IMR-90 (cell line): ENCODE results near the gene DENND1B. TPM values are rescaled to one million over a fixed set of nuclear protein-coding genes. Genes with fewer than 3 reads are reported as not detected.

ENCODE experiments used
- ATAC-seq: fragments of 200-7000 bp; cut with Tn5 transposase; 2 replicates; pipeline ENCODE4 v1.9.1; 2020; ENCODE audit warnings: low read depth, mild to moderate bottlenecking, moderate library complexity
- BruUV-seq: library from RNA; stranded (reverse); fragments of 400-500 nt; replicated peaks from 2 replicates; lab custom pipeline; 2021; lab: Mats Ljungman, UMichigan
- CTCF ChIA-PET: fragments of 300-600 bp; formaldehyde crosslinking; extraction: SDS; loops from one replicate; lab custom pipeline; 2021; ENCODE audit warnings: antibody characterized with exemption; lab: Yijun Ruan, JAX
- POLR2A ChIA-PET: fragments of 300-600 bp; sonication (Branson Sonifier 250); formaldehyde crosslinking; loops from one replicate; lab custom pipeline; 2022; ENCODE audit warnings: antibody characterized with exemption; ENCODE audit not compliant: unreplicated experiment; lab: Charles Lee
- DNase-seq: peaks from one replicate; pipeline ENCODE4 v3.0.0; 2013
- H2AFZ ChIP-seq: replicated peaks from 2 replicates; pipeline ENCODE3; 2013; ENCODE audit warnings: low read length, mild to moderate bottlenecking; ENCODE audit not compliant: poor library complexity
- H2AK5ac ChIP-seq: 2 replicates; pipeline ENCODE4 v1.6.1; 2013; ENCODE audit warnings: low read depth, low read length, inconsistent platforms
- H2AK9ac ChIP-seq: replicated peaks from 2 replicates; pipeline ENCODE3; 2013; ENCODE audit warnings: mild to moderate bottlenecking, low read depth, low read length, moderate library complexity; ENCODE audit not compliant: poor library complexity
- H2BK120ac ChIP-seq: 2 replicates; pipeline ENCODE4 v1.6.1; 2013; ENCODE audit warnings: low read depth, low read length, inconsistent platforms
- H2BK15ac ChIP-seq: 3 replicates; pipeline ENCODE4 v1.6.1; 2013; ENCODE audit warnings: low read depth, low read length, inconsistent platforms
- H2BK20ac ChIP-seq: 2 replicates; pipeline ENCODE4 v1.6.1; 2013; ENCODE audit warnings: low read depth, mild to moderate bottlenecking, inconsistent platforms, low read length, moderate library complexity
- H2BK5ac ChIP-seq: 2 replicates; pipeline ENCODE4 v1.6.1; 2013; ENCODE audit warnings: mild to moderate bottlenecking, low read depth, low read length, inconsistent platforms; ENCODE audit not compliant: poor library complexity, severe bottlenecking
- H3K14ac ChIP-seq: replicated peaks from 2 replicates; pipeline ENCODE4 v1.6.1; 2013; ENCODE audit warnings: low read depth, low read length, inconsistent platforms
- H3K18ac ChIP-seq: 2 replicates; pipeline ENCODE4 v1.6.1; 2013; ENCODE audit warnings: low read depth, low read length, control low read depth
- H3K23ac ChIP-seq: 2 replicates; pipeline ENCODE4 v1.6.1; 2013; ENCODE audit warnings: low read depth, low read length, inconsistent platforms
- H3K27ac ChIP-seq: 2 replicates; pipeline ENCODE4 v1.5.1; 2013; ENCODE audit warnings: mild to moderate bottlenecking, control low read depth, low read length; ENCODE audit not compliant: insufficient read depth
- H3K27me3 ChIP-seq: 2 replicates; pipeline ENCODE4 v1.6.1; 2013; ENCODE audit warnings: low read length; ENCODE audit not compliant: control insufficient read depth, insufficient read depth
- H3K36me3 ChIP-seq: 2 replicates; pipeline ENCODE4 v1.6.1; 2013; ENCODE audit warnings: low read length, mixed read lengths; ENCODE audit not compliant: control insufficient read depth, insufficient read depth
- H3K4ac ChIP-seq: 2 replicates; pipeline ENCODE4 v1.6.1; 2013; ENCODE audit warnings: low read depth, low read length, inconsistent platforms
- H3K4me1 ChIP-seq: 2 replicates; pipeline ENCODE4 v1.6.1; 2013; ENCODE audit warnings: low read length, mixed read lengths; ENCODE audit not compliant: control insufficient read depth, insufficient read depth
- H3K4me2 ChIP-seq: 2 replicates; pipeline ENCODE4 v1.6.1; 2013; ENCODE audit warnings: low read depth, mild to moderate bottlenecking, control low read depth, low read length, moderate library complexity
- H3K4me3 ChIP-seq: 2 replicates; pipeline ENCODE4 v1.5.1; 2013; ENCODE audit warnings: low read depth, mild to moderate bottlenecking, control low read depth, low read length, moderate library complexity; ENCODE audit not compliant: insufficient read depth
- H3K56ac ChIP-seq: 2 replicates; pipeline ENCODE4 v1.6.1; 2013; ENCODE audit warnings: low read length, inconsistent platforms; ENCODE audit not compliant: insufficient read depth; ENCODE audit errors: extremely low read depth
- H3K79me1 ChIP-seq, 2 experiments: 2 replicates each; pipeline ENCODE4 v1.6.1; 2013; ENCODE audit warnings: low read length in 2 of 2, inconsistent platforms in 1 of 2, low read depth in 1 of 2
- H3K9ac ChIP-seq: 2 replicates; pipeline ENCODE4 v1.6.1; 2013; ENCODE audit warnings: low read depth, low read length, control low read depth
- H3K9me1 ChIP-seq: 2 replicates; pipeline ENCODE4 v1.6.1; 2013; ENCODE audit warnings: low read length, inconsistent platforms; ENCODE audit not compliant: insufficient read depth
- H3K9me3 ChIP-seq: 2 replicates; pipeline ENCODE4 v1.6.1; 2013; ENCODE audit warnings: low read length; ENCODE audit not compliant: control insufficient read depth, insufficient read depth
- H4K20me1 ChIP-seq: 2 replicates; pipeline ENCODE4 v1.6.1; 2013; ENCODE audit warnings: low read length, inconsistent platforms; ENCODE audit not compliant: insufficient read depth
- H4K5ac ChIP-seq: 2 replicates; pipeline ENCODE4 v1.6.1; 2013; ENCODE audit warnings: mild to moderate bottlenecking, low read depth, low read length, control low read depth
- H4K8ac ChIP-seq, 2 experiments: 2 replicates each; pipeline ENCODE4 v1.6.1; 2013; ENCODE audit warnings: low read depth in 2 of 2, low read length in 2 of 2, control low read depth in 1 of 2, inconsistent platforms in 1 of 2
- H4K91ac ChIP-seq: 2 replicates; pipeline ENCODE4 v1.6.1; 2013; ENCODE audit warnings: low read depth, low read length, inconsistent platforms; ENCODE audit not compliant: insufficient read depth
- RCOR1 ChIP-seq: IDR thresholded peaks from 2 replicates; pipeline ENCODE4 v1.6.1; 2012; ENCODE audit warnings: mild to moderate bottlenecking, low read length, improper control_type of control experiment; ENCODE audit not compliant: insufficient replicate concordance
- SMC3 ChIP-seq: fragments of 150-350 bp; IDR thresholded peaks from 2 replicates; pipeline ENCODE4 v1.6.1; 2016; ENCODE audit warnings: low read depth, mild to moderate bottlenecking, antibody characterized with exemption, low read length, moderate library complexity
- WGBS, 2 experiments: methylation state at CpG; one replicate each; pipeline versions ENCODE4 v1.1.5 to v1.1.7; 2013; ENCODE audit warnings: missing lambda C conversion rate in 2 of 2; ENCODE audit not compliant: insufficient read length in 1 of 2; ENCODE audit errors: extremely low coverage in 2 of 2; 5-methylcytosine and 5-hydroxymethylcytosine counted together
- dilution Hi-C: fragments of 300-500 bp; cut with HindIII; formaldehyde crosslinking; loops from one replicate; pipeline ENCODE4 v1.14.3; 2018; ENCODE audit warnings: low sequenced_read_pairs; ENCODE audit not compliant: unreplicated experiment
- in situ Hi-C: fragments of 300-500 bp; cut with MboI; formaldehyde crosslinking; loops from 3 replicates; pipeline ENCODE4 v1.14.3; 2019; ENCODE audit warnings: low sequenced_read_pairs, inconsistent platforms, mixed read lengths
- intact Hi-C: fragments of 100-400 bp; cut with micrococcal nuclease; formaldehyde crosslinking; loops from 2 replicates; pipeline ENCODE4 v1.10.0; 2022
- polyA plus RNA-seq, 3 experiments: library from polyadenylated mRNA; depleted of rRNA; stranded (reverse); fragments of >200 nt; gene quantifications; 2 replicates each; pipeline ENCODE4 v1.2.3, GENCODE V29; 2012; ENCODE audit warnings: low replicate concordance in 1 of 3
- total RNA-seq: library from RNA; depleted of rRNA; stranded (reverse); fragments of >200 nt; gene quantifications from 2 replicates; pipeline ENCODE4 v1.2.3, GENCODE V29; 2012

DENND1B gene
- total and polyA plus RNA-seq, 2 of the 4 experiments (the other 2 are of a cell fraction): 4.0 to 24.2 TPM

GRCh38 chr1:197486946-197487345, 288.3 kb downstream of the DENND1B start:
- H4K91ac ChIP-seq: no peak overlapping the region
- no peaks in the 10 kb centered on the region for H4K20me1 ChIP-seq
- H3K4me3 ChIP-seq: no peak overlapping the region
- H3K9ac ChIP-seq: no peak overlapping the region
- no peak overlapping the region for H3K4me2 ChIP-seq
- no peak overlapping the region for H3K23ac ChIP-seq
- no peaks in the 10 kb centered on the region for H3K9me3 ChIP-seq
- POLR2A ChIA-PET: no interaction called here
- in situ Hi-C loops: no loop called here
- no TSS peak for BruUV-seq
- dilution Hi-C loops: no loop called here
- no peak overlapping the region for H2AK9ac ChIP-seq
- CTCF ChIA-PET: no interaction called here
- no peak overlapping the region for H3K27ac ChIP-seq
- H2BK120ac ChIP-seq: no peak overlapping the region
- no peak overlapping the region for H2AK5ac ChIP-seq
- ATAC-seq: no peak
- H3K56ac ChIP-seq: no peak overlapping the region
- H3K4me1 ChIP-seq: no peaks in the 10 kb centered on the region
- WGBS, 2 experiments: no CpG with 5 or more reads among the region's 2 CpGs
- no peak overlapping the region for H3K4ac ChIP-seq
- no peak overlapping the region for H2BK20ac ChIP-seq
- DNase-seq: peak; percentile 18
- no peak overlapping the region for H2BK5ac ChIP-seq
- H3K14ac ChIP-seq: no peak overlapping the region
- no peak overlapping the region for H2BK15ac ChIP-seq
- H2AFZ ChIP-seq: no peak overlapping the region
- intact Hi-C loops: no loop called here
- H3K9me1 ChIP-seq: 0 out of 2 replicates have a peak, but pooled peaks cover 2% of the 10 kb centered on the region
- H4K5ac ChIP-seq: no peak overlapping the region
- no peaks in the 10 kb centered on the region for H3K27me3 ChIP-seq
- no peaks in the 10 kb centered on the region for H3K36me3 ChIP-seq
- no peak overlapping the region for H3K18ac ChIP-seq
- H3K79me1 ChIP-seq: no peaks in the 10 kb centered on the region
- H4K8ac ChIP-seq: no peak overlapping the region
- no peak for TF ChIP-seq SMC3
- TF ChIP-seq RCOR1: no peak
